Measurements from ENCODE around the gene C1orf74.

- TF ChIP-seq POLR2A (IDR thresholded peaks at IDR 0.05) (no peak), CTCF (IDR thresholded peaks at IDR 0.05) (no peak)
Measured at GRCh38 chr1:209758400-209758799, 26.0 kb downstream of the C1orf74 start.
